Colonic mucosa (tissue), 4 donors: ENCODE results near the gene TMEM238. TPM values are rescaled to one million over a fixed set of nuclear protein-coding genes. Genes with fewer than 3 reads are reported as not detected.
"Not testable (repeated sequence)": the region's sequence is repeated elsewhere in the genome, so short reads cannot be mapped to it uniquely, and the experiment has no call there.

ENCODE experiments used
- DNase-seq: peaks from one replicate; pipeline ENCODE4 v3.0.0-alpha.2; 2020
- H3K27ac ChIP-seq: fragments of 200-600 bp; one replicate; pipeline ENCODE4 v1.8.0; 2021
- H3K27me3 ChIP-seq: fragments of 200-600 bp; one replicate; pipeline ENCODE4 v1.8.0; 2021
- H3K36me3 ChIP-seq: fragments of 200-600 bp; one replicate; pipeline ENCODE4 v1.8.0; 2021
- H3K4me1 ChIP-seq: fragments of 200-600 bp; one replicate; pipeline ENCODE4 v1.8.0; 2021; ENCODE audit warnings: mild to moderate bottlenecking
- H3K4me3 ChIP-seq: fragments of 200-600 bp; one replicate; pipeline ENCODE4 v1.8.0; 2021
- H3K9ac ChIP-seq, 2 donors: one replicate each; pipeline ENCODE4 v1.7.0; 2013; ENCODE audit warnings: control low read depth in 2 of 2, low read depth in 2 of 2, low read length in 2 of 2
- H3K9me3 ChIP-seq: fragments of 200-600 bp; one replicate; pipeline ENCODE4 v1.8.0; 2021
- CTCF ChIP-seq: fragments of 200-600 bp; IDR thresholded peaks from one replicate; pipeline ENCODE4 v1.8.0; 2022; ENCODE audit warnings: antibody characterized with exemption, mild to moderate bottlenecking
- intact Hi-C: fragments of 100-400 bp; cut with DNase I; formaldehyde crosslinking; loops from one replicate; pipeline ENCODE4 v1.14.1; 2022
- total RNA-seq, 2 donors: library from RNA; stranded (reverse); fragmentation: NEBNext Ultra II Directional in 1 of 2; extraction: Animal tissue kit (Norgen Biotek cat#: 25700) in 1 of 2; gene quantifications; one replicate each; pipeline ENCODE4 v1.2.1, GENCODE V29; 2021
- donor health status: healthy.
- donor health status: DM: no; HTN: no; CAD: no.
- donor health status: DM: no; HTN: no; CAD: no.

TMEM238 gene
- total RNA-seq, 2 donors from 2014 or later, result 78.1 to 85.9 TPM

- Histone ChIP-seq H3K27me3 (no peaks in the 10 kb centered on the region), H3K9me3 (no peaks in the 10 kb centered on the region), H3K9ac (peak overlapping the region; percentile 89 to 98), H3K36me3 (peaks cover 5% of the 10 kb centered on the region), H3K4me3 (peak overlapping the region; percentile 47), H3K4me1 (no peaks in the 10 kb centered on the region), H3K27ac (no peak overlapping the region)
- DNase-seq, result peak; percentile 39
- intact Hi-C loops, result no loop called here
- TF ChIP-seq CTCF, result no peak
These were observed 43.3 kb downstream of the TMEM238 start for GRCh38 chr19:55340784-55341147.

GRCh38 chr19:55339889-55340783 lies 44.0 kb downstream of the TMEM238 start:
- peak; percentile 43 for DNase-seq
- TF ChIP-seq CTCF, result no peak
- intact Hi-C loops, result no loop called here
- Histone ChIP-seq H3K4me1 (no peaks in the 10 kb centered on the region), H3K36me3 (peaks cover 5% of the 10 kb centered on the region), H3K4me3 (peak overlapping the region; percentile 47), H3K9me3 (no peaks in the 10 kb centered on the region), H3K27ac (peak overlapping the region; percentile 65), H3K27me3 (no peaks in the 10 kb centered on the region), H3K9ac (peak overlapping the region; percentile 89 to 98)

GRCh38 chr19:55339105-55339888 lies 44.8 kb downstream of the TMEM238 start, which contains the start of gene KMT5C:
TSS of gene KMT5C (plus strand) at chr19:55339876. CDS start at chr19:55341937, 2,061 bp downstream.
- Histone ChIP-seq H3K27ac (peak within 1 kb of the TSS; percentile 91), H3K9ac (peak within 1 kb of the TSS; percentile 89 to 98), H3K4me1 (no peaks in the 10 kb centered on the region), H3K27me3 (no peaks in the 10 kb centered on the region), H3K36me3 (peaks cover 5% of the 10 kb centered on the region), H3K9me3 (no peaks in the 10 kb centered on the region), H3K4me3 (peak within 1 kb of the TSS; percentile 47)
- intact Hi-C loops, result no loop called here
- peak; percentile 11 for TF ChIP-seq CTCF
- DNase-seq, result peak; percentile 100

GRCh38 chr19:55336101-55336500 lies 48.0 kb downstream of the TMEM238 start:
- no peaks in the 10 kb centered on the region for H3K36me3 ChIP-seq
- no peak overlapping the region for H3K9ac ChIP-seq
- H3K9me3 ChIP-seq, result no peaks in the 10 kb centered on the region
- H3K4me3 ChIP-seq, result no peak overlapping the region
- TF ChIP-seq CTCF, result no peak
- H3K4me1 ChIP-seq, result no peaks in the 10 kb centered on the region
- H3K27me3 ChIP-seq, result no peaks in the 10 kb centered on the region
- H3K27ac ChIP-seq, result no peak overlapping the region
- DNase-seq, result no peak
- intact Hi-C loops, result no loop called here

- Histone ChIP-seq H3K36me3 (no peaks in the 10 kb centered on the region), H3K9me3 (no peaks in the 10 kb centered on the region), H3K27ac (peak overlapping the region; percentile 65), H3K9ac (no peak overlapping the region), H3K27me3 (no peaks in the 10 kb centered on the region), H3K4me3 (no peak overlapping the region), H3K4me1 (no peaks in the 10 kb centered on the region)
- no peak for TF ChIP-seq CTCF
- intact Hi-C loops, result no loop called here
- peak; percentile 85 for DNase-seq
These were observed 50.2 kb downstream of the TMEM238 start for GRCh38 chr19:55333870-55334269.

GRCh38 chr19:55329791-55330190 lies 54.3 kb downstream of the TMEM238 start:
- H3K27me3 ChIP-seq, H3K27ac ChIP-seq, H3K9ac ChIP-seq, H3K4me1 ChIP-seq, DNase-seq, intact Hi-C loops, H3K36me3 ChIP-seq, H3K4me3 ChIP-seq, H3K9me3 ChIP-seq: not testable (repeated sequence)
